NCI-H82 treated with DMSO at 0.1 percent for 48 hours (cell line): ENCODE measurements around the gene HYPK.
"Not testable (repeated sequence)": the region's sequence is repeated elsewhere in the genome, so short reads cannot be mapped to it uniquely, and the experiment has no call there.

Source experiments
- DNase-seq: peaks from one replicate; lab custom pipeline; 2025; ENCODE audit not compliant: unreplicated experiment; lab: John Stamatoyannopoulos, UW

Gene HYPK

GRCh38 chr15:43795197-43795596 is 5.2 kb upstream of the HYPK start:
- no peak for DNase-seq

DNA sequence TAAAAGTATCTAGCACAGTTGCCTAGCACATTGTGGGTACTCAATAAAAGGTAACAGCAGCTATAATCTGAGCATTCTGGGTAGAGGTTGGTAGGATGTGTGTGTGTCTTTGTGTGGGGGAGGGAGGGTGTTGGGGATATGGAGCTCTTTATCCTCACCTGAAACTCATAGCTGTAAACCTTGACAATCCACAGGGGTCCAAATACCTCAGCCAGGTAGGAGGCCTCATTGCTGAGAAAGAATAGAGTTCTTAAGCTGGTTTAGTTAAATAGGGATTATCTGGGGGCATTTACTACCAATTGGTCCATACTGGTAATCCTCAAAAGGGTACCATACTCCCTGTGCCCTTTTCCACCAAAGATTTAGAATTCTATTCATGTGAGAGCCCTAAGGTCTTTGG is 4.4 kb upstream of the HYPK start:
- DNase-seq, result no peak

DNA sequence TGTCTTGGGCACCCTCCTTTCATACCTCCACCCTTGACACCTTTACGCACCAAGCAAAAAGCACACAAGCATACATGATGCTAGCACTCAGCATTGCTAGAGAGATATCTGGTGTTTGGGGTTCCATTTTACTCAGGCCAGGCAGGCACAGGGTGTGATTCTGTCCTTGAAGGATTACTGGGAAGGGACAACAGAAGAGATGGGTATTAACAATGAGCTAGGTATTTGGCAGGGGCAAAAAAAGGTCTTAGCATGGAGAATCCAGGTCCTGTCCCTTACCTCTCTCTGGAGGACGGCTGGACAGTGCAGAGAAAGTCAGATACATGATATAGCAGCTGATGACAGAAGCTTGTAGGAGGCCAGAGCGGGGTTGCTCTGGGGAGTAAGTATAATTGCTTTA is 3.8 kb upstream of the HYPK start:
- no peak for DNase-seq

GRCh38 chr15:43799209-43799944 is 1.0 kb upstream of the HYPK start:
- peak; percentile 48 for DNase-seq

GRCh38 chr15:43799945-43800285 is 484 bp upstream of the HYPK start, which contains the start of gene SERINC4:
Gene SERINC4 (minus strand): TSS chr15:43800220. CDS start chr15:43799986, 234 bp downstream.
- no peak for DNase-seq

- not testable (repeated sequence) for DNase-seq
Measured at GRCh38 chr15:43802676-43803075, 2.3 kb downstream of the HYPK start.

DNA sequence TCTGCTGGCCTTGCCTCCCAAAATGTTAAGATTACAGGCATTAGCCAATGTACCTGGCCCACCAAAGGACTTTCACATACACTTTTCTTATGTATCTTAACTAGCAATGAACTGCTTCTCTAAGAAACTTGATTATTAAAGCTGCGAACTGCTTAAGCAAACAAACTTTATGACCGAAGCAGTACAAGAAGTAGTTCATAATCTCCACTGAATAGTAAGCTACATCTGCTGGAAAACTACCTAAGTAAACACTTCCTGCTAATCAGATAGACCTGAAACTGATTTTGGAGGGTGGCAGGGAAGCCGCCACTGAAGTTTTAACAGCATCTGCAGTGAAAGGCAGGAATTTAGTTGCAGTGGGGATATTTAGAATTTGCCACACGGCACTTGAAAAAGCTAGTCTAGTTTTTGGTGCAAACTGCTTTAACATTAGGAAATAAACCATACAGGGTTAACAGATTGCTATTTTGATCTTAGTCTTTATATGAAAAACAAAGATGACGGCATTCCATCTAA is 8.1 kb downstream of the HYPK start:
- no peak for DNase-seq

DNA sequence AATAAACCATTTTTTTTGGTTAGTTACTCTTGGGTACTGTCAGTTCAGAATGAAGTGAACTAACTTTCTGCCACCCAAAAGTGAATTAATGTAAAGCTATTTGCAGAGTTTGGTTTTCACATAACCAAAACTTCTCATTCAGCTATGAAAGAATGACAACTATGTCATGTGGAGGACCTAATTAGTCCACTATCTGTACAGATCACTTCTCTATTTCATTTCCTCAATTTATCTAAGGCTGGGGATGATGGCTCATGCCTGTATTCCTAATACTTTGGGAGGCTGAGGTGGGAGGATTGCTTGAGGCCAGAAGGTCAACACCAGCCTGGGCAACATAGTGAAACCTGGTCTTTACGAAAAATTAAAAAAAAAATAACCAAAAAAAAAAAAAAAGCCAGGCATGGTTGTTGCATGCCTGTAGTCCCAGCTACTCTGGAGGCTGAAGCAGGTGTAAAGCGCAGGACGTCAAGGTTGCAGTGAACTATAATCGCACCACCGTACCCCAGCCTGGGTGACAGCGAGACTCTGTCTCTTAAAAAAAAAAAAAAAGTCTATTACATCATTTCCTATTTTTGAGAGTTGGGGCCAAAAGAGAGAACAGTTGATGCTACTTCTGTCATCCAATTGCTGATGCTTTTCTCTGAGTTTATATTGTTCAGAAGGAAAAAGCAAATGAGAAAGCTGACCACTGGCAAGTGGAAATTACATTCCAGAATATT is 8.7 kb downstream of the HYPK start:
- DNase-seq, result no peak

DNA sequence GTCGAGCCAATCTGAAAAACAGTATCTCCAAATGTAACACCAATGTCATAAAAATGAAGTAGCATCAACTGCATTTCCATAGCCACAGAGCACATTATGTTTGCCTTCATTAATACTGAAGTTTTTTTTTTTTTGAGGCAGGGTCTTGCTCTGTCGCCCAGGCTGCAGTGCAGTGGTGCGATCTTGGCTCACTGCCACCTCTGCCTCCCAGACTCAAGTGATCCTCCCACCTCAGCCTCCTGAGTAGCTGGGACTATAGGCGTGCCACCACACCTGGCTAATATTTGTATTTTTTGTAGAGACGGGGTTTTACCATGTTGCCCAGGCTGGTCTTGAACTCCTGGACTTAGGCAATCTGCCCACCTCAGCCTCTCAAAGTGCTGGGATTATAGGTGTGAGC is 14.7 kb downstream of the HYPK start:
- DNase-seq, result not testable (repeated sequence)

DNA sequence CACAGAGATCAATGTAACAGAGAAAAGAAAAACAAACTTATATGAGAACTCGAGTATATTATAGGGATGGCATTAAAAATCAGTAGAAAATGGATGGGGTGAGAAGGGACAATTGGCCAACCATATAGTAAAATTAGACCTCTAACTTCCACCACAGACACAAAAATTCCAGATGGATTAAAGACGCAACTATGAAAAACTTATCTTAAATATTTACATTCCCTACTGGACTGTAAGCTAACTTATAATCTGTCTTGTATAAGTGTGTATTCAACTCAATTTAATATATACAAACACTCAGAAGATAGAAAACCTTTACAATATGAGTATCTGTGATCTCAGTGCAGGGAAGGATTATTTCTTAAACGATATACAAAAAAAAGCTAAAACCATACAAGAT is 21.1 kb downstream of the HYPK start:
- no peak for DNase-seq

GRCh38 chr15:43824302-43825246 is 24.2 kb downstream of the HYPK start, which contains the start of gene MFAP1:
Gene MFAP1 (minus strand): TSS chr15:43824690. CDS start chr15:43824569, 121 bp downstream.
- DNase-seq, result peak; percentile 97

GRCh38 chr15:43825305-43825704 is 24.9 kb downstream of the HYPK start:
- DNase-seq, result not testable (repeated sequence)

DNA sequence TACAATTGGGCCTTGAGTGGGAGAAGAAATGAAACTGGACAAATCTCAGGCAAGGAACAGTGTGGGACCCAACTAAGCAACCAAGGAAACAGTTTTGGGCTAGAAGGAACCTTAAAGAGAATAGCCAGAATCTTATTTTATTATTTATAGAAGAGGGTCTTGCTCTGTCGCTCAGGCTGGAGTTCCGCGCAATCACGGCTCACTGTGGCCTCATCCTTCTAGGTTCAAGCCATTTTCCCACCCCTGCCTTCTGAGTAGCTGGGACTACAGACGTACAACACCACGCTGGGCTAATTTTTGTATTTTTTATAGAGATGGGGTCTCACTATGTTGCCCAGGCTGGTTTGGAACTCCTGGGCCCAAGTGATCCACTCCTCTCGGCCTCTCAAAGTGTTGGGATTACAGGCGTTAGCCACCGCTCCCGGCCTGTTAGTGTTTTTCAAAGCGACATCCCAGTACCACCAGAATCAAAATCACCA is 25.7 kb downstream of the HYPK start:
- DNase-seq, result no peak

GRCh38 chr15:43826508-43827341 is 26.3 kb downstream of the HYPK start, which contains the start of gene WDR76:
Gene WDR76 (plus strand): TSS chr15:43827002. CDS start chr15:43827033, 31 bp downstream.
- peak; percentile 83 for DNase-seq

- no peak for DNase-seq
Measured at GRCh38 chr15:43828061-43828657, 27.8 kb downstream of the HYPK start.

GRCh38 chr15:43829951-43830540 is 29.6 kb downstream of the HYPK start:
- DNase-seq, result not testable (repeated sequence)

DNA sequence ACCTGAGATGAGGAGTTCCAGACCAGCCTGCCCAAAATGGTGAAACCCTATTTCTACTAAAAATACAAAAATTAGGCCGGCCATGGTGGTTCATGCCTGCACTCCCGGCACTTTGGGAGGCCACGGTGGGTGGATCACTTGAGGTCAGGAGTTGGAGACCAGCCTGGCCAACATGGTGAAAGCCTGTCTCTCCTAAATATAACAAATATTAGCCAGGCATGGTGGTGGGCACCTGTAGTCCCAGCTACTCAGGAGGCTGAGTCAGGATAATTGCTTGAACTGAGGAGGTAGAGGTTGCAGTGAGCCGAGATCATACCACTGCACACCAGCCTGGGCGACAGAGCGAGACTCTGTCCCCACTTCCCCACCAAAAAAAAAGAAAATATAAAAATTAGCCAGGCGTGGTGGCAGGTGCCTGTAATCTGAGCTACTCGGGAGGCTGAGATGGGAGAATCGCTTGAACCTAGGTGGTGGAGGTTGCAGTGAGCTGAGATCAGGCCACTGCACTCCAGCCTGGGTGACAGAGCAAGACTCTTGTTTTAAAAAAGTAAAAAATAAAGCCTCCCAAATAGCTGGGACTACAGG is 30.4 kb downstream of the HYPK start:
- not testable (repeated sequence) for DNase-seq

GRCh38 chr15:43831519-43832052 is 31.2 kb downstream of the HYPK start:
- not testable (repeated sequence) for DNase-seq
